Fibroblast of upper back skin (primary cell): Measurements from ENCODE around the gene NOS1AP.

ENCODE experiments used
- DNase-seq: peaks from one replicate; pipeline ENCODE4 v3.0.0-alpha.2; 2013

The NOS1AP gene

DNA sequence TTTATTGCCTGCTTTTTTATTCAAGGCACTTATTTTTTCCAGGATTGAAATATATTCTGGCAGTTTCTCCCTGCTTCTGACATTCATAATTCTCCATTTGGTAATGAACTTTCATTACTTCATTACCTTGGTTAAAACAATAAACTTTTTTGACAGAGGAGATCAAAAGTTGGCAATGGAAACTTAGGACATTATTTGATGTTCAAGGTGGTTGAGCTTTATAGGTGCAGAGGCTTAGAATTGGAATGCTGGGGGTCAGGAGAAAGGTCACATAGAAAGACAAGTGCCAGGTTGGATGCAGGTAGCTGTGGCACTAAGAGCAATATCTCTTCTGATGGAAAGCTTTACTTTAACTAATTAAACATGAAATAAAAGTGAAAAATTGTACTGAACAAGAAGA is 154.8 kb downstream of the NOS1AP start:
- no peak for DNase-seq

DNA sequence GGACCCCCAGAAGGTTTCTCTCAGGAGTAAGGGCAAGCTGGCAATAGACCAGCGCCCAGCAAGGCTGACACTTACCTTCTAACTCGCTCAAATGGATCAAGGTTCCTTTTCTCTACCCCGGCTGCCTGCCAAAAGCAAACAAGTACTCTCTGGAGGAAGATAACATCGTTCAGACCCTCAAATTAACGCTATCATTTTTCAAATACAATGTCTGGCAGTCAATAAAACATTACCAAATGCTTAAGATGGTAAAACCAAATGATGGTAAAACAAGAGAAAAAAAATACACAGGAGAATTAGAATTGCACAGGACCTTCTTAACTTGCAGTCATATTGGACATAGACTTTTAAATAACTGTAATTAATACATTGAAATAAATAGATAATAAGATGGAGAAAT is 159.1 kb downstream of the NOS1AP start:
- DNase-seq: no peak

DNA sequence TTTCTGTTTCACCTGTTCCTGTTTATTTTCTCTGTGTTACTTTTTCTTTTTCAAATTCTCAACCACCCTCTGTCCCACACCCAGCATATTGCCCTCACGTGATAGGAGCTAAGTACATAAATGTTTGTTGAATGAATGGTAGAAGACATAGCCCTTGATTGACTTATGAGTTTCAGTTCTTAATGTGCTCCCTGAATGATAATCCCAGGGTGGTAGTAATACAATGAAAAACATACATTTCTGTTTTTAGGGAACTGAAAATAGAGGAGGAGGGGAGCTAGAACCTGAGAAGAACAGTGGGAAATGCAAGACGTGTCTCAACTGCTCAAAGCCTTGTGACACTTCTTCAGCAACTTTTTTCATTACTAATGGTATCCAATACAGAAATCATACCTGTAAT is 160.1 kb downstream of the NOS1AP start:
- no peak for DNase-seq

DNA sequence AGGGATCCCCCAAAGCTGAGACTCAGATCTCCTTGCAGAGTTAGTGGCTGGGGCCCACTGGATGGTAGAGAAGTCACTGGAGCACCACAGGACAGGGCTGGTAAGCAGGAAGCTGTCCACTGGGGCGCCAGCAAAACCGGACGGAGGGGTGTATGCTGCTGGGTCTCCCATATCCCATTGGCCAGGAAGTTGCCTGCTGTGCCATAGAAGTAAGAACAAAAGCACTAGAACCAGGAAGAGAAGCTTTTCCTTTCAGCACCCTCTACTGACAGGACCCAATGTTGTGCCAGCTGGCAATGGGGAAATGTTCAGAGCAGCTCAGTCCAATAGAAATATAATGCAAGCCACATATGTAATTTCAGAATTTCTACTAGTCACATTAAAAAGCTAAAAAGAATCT is 160.6 kb downstream of the NOS1AP start:
- DNase-seq: peak; percentile 12

DNA sequence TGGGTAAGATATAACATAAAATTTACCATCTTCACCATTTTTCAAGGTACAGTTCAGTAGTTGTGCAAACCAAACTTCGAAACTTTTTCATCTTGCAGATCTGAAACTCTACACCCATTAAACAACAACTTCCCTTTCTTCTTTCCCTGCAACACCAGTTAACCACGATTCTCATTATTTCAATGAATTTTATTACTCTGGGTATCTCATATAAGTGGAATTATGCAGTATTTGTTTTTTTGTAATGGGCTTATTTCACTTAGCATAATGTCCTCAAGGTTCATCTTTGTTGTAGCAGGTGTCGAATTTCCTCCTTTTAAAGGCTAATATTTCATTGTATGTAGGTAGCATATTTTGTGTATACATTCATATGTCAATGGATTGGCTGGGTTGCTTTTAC is 161.0 kb downstream of the NOS1AP start:
- DNase-seq: no peak

DNA sequence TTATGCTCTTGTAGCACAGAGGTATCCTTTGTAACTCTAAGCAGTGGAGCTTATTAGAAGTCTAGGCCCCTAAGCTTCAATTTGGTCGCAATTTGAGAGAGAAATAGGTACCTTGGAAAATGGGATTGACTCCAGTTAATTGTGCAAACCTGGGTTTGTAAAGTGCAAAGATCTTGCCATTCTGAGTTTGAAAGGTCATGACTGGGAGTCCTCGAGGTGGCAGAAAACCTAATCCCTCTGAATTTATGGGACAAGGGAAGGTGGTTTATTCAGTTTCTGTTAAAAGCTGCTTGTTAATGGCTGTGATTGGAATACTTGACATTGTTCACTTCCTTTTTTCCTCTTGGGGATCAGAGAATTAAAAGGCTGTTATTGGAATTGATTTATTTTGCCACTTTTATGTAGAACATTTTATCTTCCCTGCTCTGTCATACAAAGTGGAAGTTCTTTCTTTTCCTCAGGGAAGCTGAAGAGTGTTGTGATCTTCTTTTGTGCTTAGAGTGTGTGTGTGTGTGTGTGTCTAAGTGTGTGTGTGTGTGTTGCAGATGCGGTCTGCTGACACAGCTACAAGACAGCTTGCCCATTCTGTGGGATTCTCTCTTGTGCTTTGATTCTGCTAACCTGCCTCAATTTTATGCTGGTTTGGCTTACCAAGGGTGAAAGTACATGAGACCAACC is 162.7 kb downstream of the NOS1AP start:
- no peak for DNase-seq

DNA sequence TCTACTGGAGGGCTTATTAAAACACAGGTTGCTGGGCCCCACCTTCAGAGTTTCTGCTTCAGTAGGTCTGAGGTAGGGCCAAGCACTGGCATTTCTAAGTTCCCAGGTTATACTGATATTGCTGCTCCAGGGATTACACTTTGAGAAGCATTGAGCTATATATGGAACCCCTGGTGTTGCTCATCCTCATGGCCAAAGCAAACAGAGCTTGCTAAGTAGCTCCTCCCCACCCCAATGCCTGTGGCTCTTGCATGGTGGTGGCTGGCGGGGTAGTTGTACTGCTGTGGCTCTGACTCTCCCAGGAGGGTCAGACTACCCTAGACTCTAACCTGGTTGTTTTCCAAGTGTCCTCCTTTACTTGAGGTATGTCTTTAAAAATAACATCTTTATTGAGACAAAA is 163.6 kb downstream of the NOS1AP start:
- DNase-seq: no peak

DNA sequence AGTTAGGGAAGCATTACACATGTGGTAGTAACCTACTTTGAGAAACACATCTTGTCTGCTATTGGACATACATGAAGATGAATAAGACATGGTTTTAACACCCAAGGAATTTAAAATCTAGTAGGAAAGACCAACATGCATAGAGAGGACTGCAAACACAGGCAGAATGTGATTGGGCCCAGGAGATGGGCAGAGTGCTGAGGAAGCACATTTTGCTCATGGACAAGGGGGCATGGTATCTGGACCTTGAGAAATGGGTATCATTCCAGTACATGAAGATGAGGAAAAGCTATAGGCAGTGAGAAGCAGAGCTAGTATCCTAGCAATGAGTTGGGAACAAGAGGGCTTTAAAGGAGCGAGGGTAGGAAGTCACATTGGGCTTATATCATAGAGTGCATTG is 164.4 kb downstream of the NOS1AP start:
- no peak for DNase-seq

DNA sequence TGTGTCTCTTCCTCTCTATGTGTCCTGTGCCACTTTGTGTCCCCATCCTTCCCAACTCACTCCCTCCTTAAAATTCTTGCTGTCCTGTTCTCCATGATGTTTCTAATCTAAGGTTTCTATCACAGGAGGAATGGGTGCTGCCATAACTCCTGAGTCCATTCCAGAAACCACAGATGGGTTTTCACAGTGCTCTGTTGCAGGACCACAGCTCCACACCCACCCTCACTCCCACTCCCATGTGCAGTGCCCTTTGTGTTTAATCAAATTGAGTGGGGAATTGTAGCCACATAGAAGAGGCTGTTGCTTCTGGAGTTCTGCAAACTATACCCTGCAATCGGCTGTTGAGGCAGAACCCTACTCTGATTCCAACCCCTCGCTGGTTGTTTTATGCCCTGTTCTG is 165.1 kb downstream of the NOS1AP start:
- DNase-seq: no peak

DNA sequence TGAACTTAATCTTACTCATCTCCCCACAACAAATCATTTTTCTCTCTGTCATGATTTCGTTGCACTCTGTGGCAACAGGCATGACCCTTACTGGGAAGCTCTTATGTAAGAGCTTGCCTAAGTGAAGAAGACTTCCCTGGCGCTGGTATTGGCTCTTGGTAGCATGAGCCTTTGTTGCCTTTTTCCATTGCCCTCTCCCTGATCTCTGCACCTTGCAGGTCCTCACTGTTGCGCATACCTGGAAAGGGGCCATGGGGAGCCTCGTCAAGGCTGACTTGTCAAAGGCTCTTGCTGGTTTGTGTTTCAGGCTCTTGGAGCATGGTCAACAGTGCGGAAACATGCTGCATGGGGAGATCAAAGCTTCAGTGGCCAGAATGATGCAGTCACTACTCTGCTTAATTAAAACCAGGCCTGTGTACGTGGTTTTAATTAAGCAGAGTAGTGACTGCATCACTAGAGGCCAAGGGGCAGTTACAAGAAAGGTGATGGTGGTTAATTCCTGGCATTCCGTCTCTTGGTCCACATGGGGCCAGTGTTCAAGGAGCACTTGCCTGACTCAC is 165.8 kb downstream of the NOS1AP start:
- DNase-seq: peak; percentile 82

DNA sequence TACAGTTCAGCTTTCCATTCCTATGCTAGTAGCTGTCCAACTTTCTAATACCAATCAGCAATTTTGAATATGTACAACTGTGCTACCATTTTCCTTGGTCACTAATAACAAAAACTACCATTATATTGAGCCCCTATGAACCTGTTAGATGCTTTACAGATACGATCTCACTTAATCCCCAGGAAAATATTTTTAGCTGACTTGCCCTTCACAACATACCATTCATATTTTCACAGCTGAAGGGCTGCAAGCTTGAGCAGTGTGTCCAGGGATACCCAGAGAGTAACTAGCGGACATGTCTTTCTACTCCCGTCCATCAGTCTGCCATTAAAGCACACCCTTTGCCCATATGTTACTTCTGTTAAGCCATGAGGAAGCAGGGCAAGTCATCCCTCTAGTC is 166.7 kb downstream of the NOS1AP start:
- peak; percentile 11 for DNase-seq

DNA sequence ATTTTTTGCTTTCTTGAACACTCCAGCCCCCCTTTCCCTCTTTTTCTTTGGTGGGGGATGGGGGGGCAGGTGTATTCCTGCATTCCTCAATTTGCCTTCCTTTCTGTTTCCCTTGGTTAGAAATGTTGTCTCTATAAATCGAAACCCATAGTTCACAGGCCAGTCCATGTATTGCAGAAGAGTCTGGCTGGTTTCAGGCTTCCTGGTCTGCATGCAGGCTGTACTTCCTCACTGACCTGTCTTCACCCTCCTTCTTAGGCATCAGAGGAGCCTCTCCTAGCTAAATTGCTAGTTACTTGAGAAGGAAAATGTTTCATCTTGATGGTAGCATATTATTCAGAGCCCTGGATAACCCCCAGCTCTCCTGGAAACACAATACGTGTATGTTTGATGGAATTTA is 167.1 kb downstream of the NOS1AP start:
- no peak for DNase-seq

DNA sequence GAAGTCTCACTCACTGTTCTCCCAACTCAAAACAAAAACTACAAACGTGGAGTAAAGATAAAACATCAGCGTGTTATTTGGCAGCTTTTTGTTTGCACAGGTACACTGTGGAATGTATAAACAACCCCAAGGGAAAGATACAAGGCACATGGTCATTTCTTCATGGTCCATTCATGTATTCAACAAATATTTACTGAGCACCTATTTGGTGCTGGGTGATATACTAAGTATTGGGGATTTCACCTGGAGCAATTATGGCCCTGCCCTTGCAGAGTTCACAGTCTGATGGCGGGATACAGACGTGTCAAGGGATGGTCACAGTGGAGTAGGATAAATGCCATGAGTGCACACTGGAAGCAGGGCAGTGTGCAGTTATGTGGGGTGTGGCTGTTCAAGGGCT is 171.1 kb downstream of the NOS1AP start:
- no peak for DNase-seq

DNA sequence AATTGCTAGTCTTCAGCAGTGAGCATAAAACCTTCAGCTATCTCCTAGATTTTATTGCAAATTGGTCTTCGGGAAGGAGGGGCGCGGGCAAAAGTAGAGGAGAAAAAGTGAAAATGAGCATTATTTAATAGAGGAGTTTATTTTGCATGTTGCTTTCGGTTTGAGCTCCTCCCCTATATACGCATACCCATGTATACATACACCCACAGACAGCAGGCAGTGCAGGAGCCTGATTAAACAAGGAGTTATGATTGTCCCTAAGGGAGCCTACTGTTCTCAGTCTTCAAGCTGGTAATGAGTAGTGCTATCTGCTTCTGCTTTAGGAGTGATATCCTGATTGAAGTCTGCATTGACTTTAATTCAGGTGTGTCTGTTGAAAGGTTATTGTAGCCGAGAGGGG is 173.3 kb downstream of the NOS1AP start:
- no peak for DNase-seq

DNA sequence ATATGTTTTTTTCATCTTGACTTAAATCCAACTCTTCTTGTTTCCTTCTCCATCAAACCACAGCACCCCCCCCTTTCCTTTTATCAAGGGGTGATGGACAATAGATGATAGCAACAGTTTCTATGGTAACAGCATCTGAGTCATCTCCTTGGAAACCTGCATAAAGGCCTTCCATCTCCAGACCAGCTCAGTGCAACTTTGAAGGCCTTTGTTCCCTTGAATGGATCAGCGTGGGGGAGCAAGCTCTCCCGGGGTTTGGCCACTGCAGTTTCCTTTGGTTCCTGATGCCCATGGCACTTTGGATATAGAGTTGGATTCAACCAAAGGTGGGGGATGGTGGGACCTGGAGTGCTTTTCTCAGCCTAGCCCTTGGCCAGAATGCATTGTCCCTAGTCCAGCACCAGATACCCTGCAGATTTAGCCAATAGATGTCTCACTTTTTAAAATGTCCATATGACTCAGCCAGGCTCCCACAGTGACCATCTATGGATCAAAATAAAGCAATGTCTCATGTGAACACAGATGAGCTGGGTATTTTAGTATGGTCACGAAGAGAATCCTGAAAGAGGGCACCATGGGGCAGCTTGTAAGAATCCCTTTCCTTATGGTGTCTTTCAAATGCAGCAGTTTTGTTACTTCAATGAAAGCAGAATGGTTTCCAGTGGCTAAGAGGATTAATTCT is 179.5 kb downstream of the NOS1AP start:
- DNase-seq: no peak

DNA sequence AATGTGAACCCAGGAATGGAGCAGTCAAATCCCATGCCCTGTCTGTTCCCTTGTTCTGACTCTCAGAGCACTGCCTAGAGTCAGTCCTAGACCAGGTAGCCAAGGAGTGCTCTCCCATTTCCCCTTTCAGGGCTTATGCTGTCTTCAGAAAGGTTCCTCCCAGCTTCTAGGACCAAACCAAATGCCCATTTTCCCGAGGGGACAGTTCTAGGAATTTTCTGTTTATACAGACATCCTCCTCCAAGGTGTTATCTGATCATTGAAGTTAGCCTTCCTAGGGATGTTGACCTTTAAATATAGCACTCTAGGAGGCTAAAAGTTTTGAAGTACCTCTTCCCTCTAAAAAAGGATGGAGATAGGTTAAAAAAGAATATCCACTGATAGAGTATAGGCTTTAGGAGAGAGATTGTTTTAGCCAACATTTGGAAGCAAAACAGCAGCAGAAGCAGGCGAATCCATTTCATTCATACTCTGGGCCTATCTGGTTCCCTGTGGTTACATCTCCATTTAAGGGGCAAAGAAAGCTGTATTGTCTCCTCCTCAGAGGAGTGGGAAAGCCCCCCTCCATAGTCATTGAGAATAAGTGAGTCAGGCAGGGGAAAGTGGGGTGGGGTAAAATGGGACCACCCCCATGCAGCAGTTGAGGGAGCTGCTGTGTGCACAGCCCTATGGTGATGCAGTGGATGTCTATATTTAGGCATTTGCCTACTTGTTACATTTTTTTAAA is 180.7 kb downstream of the NOS1AP start:
- no peak for DNase-seq

DNA sequence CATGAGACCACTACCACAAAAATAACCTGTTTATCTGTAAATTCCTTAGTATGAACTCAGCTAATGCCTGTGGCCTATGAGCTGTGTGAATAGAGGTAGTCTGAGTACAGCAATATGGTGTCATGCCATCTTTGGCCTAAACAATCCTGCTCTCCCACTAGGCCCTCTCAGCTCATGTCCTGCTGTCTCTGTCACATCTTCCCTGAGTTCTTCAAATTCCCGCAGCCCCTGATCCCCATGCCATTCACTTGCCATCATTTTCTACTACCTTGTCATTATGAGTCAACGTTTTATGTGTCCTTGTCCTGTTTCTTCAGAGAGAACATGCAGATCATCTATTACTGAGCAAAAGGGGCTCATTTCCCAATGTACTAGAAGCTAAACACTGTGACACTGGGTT is 181.6 kb downstream of the NOS1AP start:
- no peak for DNase-seq

DNA sequence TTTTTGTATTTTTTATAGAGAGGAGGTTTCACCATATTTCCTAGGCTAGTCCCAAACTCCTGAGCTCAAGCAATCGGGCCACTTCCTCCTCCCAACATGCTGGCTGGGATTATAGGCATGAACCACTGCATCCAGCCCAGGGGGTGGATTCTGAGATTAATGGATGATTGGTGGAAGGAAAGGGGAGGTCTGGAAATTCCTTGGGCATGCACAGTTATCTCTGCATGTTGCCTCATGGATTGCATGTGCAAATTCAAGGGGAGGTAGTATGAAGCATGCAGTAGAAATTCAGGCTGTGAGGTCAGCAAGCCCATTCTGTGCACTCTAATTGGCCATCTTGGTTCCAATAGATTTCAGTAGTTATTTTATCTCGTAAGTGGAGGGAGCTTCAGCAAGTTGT is 182.7 kb downstream of the NOS1AP start:
- no peak for DNase-seq

DNA sequence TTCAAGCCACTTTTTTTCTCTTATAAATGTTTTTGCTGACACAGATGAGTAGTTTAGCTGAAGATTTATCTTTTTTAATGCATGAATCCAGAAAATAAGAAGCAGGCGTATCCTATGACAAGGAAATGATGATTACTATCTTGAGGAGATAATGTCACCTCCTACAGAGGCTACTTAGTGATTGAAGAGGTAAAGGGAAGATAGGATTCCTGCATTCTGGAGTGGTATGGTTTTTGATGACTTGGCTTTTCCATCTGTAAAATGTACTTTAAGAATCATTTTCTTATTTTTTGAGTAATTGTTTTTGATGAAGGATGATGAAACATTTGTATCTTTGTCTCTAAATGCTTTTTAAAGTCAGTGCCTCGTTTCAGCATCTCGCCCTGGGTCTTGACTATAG is 184.3 kb downstream of the NOS1AP start:
- DNase-seq: no peak

DNA sequence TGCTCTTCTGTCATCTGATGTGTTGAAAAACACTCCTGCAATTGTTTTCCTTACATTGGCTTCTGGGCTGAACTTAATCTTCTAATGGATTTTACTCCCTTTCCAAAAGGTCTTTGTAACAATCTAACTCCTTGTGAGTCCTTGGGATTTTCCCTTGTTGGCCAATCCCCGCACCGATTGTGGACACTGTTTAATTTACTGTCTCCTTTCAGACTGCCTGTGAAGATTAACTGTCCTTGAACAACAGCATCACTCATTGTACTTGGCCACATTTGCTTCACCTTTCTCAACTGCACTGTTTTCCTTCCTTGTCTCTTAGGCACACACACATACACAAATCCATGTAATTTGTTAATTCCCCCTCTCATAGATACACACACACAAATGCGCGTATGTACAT is 186.8 kb downstream of the NOS1AP start:
- DNase-seq: no peak

DNA sequence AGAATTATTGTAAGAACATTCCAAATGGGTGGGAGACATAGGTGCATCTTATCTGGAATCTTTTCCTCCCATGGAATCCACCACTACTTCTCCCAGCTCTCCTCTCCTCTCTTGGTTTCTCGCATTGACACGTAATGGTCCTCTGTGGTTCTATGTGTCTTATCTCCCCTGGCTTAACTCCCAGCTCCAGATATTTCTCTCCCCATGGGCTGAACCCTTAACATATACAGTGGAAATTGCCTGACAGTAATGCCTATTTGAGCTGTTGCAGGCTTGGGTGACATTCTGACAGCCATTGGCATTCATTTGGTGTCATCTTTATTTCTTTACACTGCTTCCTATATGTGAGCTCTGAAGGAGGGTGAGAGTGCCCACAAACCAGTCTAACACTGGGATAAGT is 188.9 kb downstream of the NOS1AP start:
- no peak for DNase-seq

DNA sequence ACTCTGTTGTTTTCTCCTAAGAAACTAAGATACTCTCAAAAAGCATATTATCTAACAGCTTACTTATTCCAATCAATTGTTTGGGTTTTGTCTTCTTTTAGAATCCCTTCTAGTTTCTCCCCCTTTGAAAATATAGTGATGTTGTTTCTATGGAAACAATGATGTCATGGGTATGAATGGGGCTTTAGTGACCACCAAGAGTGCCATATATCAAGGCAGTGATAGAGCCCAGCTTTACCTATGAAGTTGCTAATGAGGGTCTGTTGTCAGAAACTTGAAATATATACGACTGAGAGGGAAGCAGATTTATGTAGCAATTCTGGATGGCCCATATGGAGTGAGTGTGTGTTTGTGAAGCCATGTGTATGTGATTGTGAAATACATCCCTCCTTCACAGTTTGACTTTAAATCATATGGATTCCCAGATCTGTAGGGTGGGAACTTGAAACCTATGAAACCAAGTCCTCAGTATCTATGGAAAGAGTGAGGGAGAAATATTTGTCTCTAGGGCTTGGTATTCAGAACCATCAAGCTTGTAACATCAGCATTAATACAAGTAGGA is 190.5 kb downstream of the NOS1AP start:
- no peak for DNase-seq

DNA sequence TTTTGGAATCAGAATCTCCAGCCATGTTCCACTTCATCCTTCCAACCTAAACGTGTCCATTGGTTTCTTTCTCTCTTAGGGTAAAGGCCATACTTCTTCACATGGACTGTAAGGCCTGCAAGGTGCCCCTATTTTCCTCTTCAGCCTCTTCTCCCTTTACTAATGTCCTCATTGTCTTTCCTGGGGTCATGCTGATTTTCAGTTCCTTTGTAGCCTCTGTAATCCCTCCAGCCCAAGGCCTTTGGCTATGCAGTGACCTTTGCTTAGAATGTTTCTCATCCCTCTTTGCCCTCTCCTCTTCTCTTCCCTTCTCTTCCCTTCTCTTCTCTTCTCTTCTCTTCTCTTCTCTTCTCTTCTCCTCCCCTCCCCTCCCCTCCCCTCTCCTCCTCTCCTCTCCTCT is 194.6 kb downstream of the NOS1AP start:
- DNase-seq: no peak

DNA sequence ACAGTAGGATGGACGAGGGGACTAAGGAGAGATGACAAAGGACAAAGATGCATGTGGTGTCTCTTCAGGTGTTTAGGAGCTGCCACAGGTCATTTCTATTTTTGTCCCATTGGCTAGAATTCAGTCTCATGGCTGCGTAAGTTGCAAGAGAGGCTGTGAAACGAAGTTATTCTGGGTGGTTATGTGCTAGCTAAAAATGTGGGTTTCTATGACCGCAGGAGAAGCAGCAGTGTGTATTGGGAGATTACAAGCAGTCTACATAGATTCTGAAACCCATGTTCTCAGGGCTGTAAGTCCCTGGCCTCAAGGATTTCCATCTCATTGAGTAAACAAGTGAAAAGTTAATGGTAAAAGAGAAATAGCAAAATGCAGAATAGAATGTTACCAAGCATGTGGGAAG is 196.5 kb downstream of the NOS1AP start:
- no peak for DNase-seq
